ENCODE measurements around the gene SETBP1. TPM values are rescaled to one million over a fixed set of nuclear protein-coding genes. Genes with fewer than 3 reads are reported as not detected.

SETBP1 gene
- total and polyA plus RNA-seq, 2 of the 13 experiments (the other 11 are each of a cell fraction or from before 2014, with no cell fraction given) = 0.18 to 0.65 TPM

DNA sequence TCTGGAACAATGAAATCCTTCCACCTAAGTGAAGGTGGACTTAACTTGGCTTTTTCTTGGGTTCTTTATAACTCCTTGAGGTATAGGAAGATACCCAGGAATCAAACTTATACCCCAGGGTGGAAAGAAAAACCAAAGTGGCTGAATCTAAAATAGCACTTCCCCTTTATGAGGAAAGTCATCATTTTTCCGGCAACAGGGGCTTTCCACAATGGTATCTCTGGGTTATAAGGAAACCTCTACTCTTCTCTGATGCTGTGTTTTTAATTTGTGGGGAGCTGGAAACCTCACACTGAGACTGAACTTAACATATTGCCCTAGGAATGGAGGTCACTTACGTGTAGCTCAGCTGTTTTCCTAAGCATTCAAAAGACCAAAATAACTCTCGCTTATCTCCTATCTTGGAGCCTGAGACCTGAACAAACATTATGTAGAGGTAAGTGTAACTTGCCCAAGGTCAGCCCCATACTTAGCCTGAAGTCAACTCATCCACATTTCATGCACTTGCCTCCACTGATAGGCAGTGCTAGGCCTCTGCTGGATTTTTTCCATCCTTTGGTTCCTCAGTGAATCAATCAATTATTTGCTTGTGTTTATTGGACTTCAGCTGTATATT is 117.9 kb downstream of the SETBP1 start (continued):
- TF ChIP-seq ZNF644 (CRISPR knock-in tag; IDR thresholded peaks at IDR 0.05; ENCODE audit: low read depth) (no peak), MYC (CRISPR knock-in tag; IDR thresholded peaks at IDR 0.05; ENCODE audit: borderline replicate concordance) (no peak), MIXL1 (CRISPR knock-in tag; IDR thresholded peaks at IDR 0.05) (0 out of 2 replicates have a peak, but pooled peaks have one; percentile 50), ZNF605 (CRISPR knock-in tag; IDR thresholded peaks at IDR 0.05) (no peak), THYN1 (CRISPR knock-in tag; IDR thresholded peaks at IDR 0.05; ENCODE audit: borderline replicate concordance, low read depth) (no peak), ZNF776 (CRISPR knock-in tag; IDR thresholded peaks at IDR 0.05) (no peak), TCF7L2 (IDR thresholded peaks at IDR 0.05; ENCODE audit: low read depth, low read length) (no peak), CREB1 (IDR thresholded peaks at IDR 0.05) (no peak), CREB1 (CRISPR knock-in tag; IDR thresholded peaks at IDR 0.05) (peak; percentile 39; the same call in 1 of the 2 replicates), NR2F1 (CRISPR knock-in tag; IDR thresholded peaks at IDR 0.05) (no peak), TEAD3 (CRISPR knock-in tag; optimal IDR thresholded peaks at IDR 0.05; ENCODE audit: borderline replicate concordance) (peak; percentile 31), ARNT2 (CRISPR knock-in tag; IDR thresholded peaks at IDR 0.05; ENCODE audit: low read depth) (no peak), ZNF331 (CRISPR knock-in tag; IDR thresholded peaks at IDR 0.05) (no peak), HNRNPL (IDR thresholded peaks at IDR 0.05; ENCODE audit: low read depth, low read length) (no peak), GLI4 (CRISPR knock-in tag; IDR thresholded peaks at IDR 0.05; ENCODE audit: borderline replicate concordance) (no peak), MATR3 (CRISPR knock-in tag; IDR thresholded peaks at IDR 0.05) (no peak)
- TF ChIP-seq, protein P1, sequence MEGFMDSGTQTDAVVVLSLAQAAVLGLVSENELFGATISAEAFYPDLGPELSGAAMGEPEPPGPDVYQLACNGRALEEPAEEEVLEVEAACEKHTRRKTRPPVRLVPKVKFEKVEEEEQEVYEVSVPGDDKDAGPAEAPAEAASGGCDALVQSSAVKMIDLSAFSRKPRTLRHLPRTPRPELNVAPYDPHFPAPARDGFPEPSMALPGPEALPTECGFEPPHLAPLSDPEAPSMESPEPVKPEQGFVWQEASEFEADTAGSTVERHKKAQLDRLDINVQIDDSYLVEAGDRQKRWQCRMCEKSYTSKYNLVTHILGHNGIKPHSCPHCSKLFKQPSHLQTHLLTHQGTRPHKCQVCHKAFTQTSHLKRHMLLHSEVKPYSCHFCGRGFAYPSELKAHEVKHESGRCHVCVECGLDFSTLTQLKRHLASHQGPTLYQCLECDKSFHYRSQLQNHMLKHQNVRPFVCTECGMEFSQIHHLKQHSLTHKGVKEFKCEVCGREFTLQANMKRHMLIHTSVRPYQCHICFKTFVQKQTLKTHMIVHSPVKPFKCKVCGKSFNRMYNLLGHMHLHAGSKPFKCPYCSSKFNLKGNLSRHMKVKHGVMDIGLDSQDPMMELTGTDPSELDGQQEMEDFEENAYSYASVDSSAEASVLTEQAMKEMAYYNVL (CRISPR knock-in tag; IDR thresholded peaks at IDR 0.05; ENCODE audit: borderline replicate concordance) = no peak
- TF ChIP-seq, protein P2, sequence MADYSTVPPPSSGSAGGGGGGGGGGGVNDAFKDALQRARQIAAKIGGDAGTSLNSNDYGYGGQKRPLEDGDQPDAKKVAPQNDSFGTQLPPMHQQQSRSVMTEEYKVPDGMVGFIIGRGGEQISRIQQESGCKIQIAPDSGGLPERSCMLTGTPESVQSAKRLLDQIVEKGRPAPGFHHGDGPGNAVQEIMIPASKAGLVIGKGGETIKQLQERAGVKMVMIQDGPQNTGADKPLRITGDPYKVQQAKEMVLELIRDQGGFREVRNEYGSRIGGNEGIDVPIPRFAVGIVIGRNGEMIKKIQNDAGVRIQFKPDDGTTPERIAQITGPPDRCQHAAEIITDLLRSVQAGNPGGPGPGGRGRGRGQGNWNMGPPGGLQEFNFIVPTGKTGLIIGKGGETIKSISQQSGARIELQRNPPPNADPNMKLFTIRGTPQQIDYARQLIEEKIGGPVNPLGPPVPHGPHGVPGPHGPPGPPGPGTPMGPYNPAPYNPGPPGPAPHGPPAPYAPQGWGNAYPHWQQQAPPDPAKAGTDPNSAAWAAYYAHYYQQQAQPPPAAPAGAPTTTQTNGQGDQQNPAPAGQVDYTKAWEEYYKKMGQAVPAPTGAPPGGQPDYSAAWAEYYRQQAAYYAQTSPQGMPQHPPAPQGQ (CRISPR knock-in tag; IDR thresholded peaks at IDR 0.05; ENCODE audit: borderline replicate concordance) = no peak
- TF ChIP-seq, protein P3, sequence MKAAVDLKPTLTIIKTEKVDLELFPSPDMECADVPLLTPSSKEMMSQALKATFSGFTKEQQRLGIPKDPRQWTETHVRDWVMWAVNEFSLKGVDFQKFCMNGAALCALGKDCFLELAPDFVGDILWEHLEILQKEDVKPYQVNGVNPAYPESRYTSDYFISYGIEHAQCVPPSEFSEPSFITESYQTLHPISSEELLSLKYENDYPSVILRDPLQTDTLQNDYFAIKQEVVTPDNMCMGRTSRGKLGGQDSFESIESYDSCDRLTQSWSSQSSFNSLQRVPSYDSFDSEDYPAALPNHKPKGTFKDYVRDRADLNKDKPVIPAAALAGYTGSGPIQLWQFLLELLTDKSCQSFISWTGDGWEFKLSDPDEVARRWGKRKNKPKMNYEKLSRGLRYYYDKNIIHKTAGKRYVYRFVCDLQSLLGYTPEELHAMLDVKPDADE (CRISPR knock-in tag; IDR thresholded peaks at IDR 0.05) = no peak
